Measurements from ENCODE around the gene SV2C.
"Not testable (repeated sequence)": the region's sequence is repeated elsewhere in the genome, so short reads cannot be mapped to it uniquely, and the experiment has no call there.

SV2C gene, protein sequence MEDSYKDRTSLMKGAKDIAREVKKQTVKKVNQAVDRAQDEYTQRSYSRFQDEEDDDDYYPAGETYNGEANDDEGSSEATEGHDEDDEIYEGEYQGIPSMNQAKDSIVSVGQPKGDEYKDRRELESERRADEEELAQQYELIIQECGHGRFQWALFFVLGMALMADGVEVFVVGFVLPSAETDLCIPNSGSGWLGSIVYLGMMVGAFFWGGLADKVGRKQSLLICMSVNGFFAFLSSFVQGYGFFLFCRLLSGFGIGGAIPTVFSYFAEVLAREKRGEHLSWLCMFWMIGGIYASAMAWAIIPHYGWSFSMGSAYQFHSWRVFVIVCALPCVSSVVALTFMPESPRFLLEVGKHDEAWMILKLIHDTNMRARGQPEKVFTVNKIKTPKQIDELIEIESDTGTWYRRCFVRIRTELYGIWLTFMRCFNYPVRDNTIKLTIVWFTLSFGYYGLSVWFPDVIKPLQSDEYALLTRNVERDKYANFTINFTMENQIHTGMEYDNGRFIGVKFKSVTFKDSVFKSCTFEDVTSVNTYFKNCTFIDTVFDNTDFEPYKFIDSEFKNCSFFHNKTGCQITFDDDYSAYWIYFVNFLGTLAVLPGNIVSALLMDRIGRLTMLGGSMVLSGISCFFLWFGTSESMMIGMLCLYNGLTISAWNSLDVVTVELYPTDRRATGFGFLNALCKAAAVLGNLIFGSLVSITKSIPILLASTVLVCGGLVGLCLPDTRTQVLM

DNA sequence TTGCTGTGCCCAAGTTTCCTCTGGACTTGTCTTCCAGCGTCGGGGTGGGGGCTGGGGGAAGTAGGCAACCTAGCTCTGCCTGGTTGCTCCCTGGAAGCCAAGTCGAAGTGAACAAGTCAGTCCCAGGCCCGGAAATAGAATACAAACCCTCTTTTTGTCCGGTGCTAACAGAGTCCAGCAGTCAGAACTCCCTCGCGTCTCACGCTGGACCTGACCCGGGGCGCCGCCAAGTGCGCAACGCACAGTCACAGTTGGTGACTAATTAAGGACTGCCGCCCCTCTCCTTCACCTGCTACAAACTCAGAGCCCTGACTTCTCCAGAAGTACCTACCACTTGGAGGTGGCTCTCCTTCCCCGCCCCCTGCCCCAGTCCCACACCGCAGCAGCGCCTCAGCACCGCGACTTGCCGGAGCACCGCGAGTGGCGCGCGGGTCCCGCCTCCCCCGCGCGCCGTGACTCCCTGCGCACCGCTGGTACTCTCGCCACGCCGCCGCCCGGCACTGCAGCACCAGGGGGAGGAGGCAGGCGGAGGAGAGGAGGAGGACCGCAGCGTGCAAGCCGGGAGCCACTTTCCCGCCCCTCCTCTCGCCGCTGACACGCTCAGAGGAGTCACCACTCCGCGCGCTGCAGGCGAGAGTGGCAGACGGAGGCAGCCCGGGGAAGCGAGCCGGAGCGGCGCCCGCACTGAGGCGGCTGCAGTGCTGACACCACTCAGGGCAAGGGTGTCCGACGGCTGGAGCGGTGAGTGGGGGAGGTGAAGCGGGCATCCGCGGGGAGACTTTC, at the start of gene SV2C:
Gene SV2C (plus strand): TSS at position 612 of the 783 bp plus-strand sequence. CDS start 48,368 bp downstream, outside the sequence.
- no peak for DNase-seq

- peak; percentile 23 for DNase-seq
Observed at GRCh38 chr5:76037736-76038151, 45.4 kb upstream of the SV2C start.

GRCh38 chr5:76038212-76038611, 45.0 kb upstream of the SV2C start:
- no peak for DNase-seq

GRCh38 chr5:76040806-76041205, 42.4 kb upstream of the SV2C start:
- DNase-seq, result no peak

- DNase-seq, result no peak
Observed at GRCh38 chr5:76041863-76042262, 41.3 kb upstream of the SV2C start.

DNA sequence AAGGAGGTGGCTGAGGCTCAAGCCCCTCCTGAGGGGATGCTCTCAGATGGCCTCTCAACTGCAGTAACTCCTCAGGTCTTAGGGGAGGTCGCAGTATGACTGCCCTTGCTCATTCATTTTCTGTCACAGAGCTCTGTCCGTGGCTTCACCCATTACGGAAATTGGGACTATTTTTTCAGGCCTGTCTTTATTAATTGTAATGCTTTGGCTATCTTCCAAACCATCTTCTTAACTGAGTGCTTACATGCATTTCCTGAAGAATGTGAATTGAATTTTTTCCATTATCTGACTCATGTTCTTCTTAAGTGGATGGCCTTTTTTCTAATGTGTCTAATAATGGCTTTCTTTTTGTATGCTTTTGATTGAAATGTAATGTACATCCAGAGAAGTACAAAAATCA, 36.4 kb upstream of the SV2C start:
- DNase-seq, result no peak

DNA sequence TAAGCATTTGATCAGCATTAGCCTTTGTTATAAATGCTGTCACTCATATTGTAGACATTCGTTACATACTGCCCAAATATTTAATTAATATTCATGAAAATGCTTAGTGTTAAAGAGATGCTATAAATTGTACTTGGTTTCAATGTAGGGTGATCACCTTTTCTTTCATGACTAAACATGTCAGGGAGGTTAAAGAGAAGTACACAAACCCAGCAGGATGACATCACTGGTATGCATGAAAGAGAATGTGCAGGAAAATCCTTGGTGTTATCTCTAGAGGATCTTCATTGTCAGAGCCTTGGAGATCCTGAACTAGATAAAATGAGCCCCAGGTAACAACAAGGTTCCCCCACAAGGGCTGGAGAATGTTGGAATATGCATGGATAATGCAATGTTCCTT, 33.0 kb upstream of the SV2C start:
- DNase-seq, result no peak

DNA sequence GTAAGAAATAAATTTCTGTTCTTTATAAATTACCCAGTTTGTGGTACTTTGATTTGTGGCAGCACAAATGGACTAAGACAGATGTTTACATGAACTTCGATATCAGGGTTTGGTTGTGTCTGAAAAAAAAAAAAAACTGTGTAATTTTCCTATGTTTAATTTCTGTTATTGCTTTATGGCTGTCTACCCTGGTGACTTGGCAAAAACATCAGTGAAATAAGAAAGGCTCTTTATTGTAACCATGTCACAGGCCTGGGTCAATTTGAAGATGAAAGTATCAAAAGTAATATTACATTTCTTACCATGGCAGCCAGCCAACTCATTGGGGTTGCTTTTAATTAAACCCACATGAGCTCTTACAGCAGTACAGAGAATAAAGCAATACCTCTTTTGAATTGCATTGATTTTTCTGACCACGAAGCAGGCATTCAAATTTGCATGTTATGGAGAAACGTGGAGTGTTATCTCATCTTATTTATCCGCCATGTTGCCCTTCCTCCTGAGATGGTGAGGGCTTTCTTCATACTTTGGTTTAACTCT, 20.6 kb upstream of the SV2C start:
- DNase-seq, result no peak

- no peak for DNase-seq
Observed at GRCh38 chr5:76065258-76065657, 17.9 kb upstream of the SV2C start.

GRCh38 chr5:76069061-76069735, 14.0 kb upstream of the SV2C start:
- DNase-seq, result no peak

GRCh38 chr5:76074487-76075065, 8.6 kb upstream of the SV2C start:
- DNase-seq, result no peak

DNA sequence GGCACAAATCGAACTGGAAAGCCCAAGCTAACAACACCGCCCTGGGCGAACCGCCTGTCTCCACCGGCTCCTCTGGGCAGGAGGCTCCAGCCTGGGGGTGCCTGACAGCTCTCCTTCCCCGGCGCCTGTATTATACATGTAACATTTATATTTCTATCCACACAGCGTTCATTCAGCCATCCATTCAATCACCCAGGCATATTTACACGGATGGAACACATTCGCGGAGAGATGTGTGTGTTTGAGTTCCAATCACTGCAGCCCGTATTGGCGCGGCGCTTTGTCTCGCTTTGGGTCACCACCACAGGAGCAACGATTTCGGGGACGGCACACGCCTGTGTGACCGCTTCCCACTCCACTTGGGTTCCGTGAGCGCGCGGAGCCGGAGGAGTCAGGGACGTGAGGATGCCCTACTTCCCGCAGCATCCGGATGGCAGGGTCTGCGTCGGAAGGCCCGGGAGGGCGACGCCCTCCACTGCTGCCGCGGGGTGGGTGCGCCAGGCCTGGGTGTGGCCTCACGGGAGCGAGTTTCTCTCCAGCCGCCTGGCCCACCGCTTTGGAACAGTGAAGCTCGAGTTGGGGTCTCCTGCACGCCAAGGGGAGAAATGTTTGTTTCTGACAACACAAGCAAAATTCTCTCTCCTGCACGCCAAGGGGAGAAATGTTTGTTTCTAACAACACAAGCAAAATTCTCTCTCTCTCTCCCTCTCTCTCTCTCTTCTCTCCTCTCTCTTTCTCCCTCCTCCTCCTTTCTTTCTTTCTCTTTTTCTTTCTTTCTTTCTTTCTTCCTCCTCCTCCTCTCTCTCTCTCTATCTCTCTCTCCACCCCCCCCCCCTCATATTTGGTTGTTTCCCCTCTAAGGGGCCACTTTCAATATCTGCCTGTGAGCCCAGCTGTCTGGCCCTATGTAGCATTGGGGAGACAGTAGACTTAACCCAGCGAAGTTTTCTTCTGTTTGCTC, 1.1 kb upstream of the SV2C start:
- DNase-seq, result no peak

DNA sequence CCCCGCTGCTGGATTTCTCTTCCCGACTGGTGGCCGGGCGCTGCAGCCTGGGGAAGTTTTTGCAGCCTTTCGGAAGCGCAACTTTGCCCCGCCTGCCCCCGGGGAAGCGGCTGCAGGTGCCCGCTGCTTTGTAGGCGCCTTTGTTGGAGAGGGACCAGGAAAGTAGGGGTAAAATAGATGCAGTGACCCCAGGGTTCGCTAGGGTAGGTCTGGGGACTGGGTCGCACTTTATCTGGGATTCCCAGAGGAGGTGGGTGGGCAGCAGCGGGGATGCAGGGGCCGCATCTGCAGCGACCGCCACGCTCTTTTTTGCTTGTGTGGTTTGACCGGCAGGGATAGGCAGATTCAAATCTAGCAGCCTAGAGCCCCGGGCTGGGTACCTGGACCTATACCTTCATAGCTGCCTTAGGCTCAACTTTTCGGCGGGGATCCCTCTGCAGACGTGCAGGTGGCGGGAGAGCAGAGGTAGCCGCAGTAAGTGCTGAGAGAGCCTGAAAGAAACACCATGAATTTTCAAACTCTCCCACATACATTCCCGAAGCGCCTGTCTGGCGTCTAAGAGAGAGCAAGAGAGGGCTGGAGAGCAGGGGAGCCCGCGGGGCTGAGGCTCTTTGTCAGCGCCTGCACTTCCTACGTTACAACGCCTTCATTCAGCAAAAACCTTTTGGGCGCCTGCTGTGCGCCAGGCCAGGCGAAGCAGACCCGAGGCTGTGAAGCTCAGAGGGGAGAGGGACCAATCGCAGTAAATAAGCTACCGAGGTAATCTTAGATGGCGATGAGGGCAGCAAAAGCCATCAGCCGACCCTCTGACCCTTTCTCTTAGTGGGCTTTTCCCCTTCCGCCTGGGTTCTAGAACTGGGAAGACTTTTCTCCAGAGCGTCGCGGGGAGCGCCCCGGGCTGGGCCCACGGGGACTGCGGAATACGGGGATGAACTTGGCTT, 642 bp downstream of the SV2C start:
- DNase-seq, result no peak

GRCh38 chr5:76084496-76085242, 1.5 kb downstream of the SV2C start:
- DNase-seq, result no peak

DNA sequence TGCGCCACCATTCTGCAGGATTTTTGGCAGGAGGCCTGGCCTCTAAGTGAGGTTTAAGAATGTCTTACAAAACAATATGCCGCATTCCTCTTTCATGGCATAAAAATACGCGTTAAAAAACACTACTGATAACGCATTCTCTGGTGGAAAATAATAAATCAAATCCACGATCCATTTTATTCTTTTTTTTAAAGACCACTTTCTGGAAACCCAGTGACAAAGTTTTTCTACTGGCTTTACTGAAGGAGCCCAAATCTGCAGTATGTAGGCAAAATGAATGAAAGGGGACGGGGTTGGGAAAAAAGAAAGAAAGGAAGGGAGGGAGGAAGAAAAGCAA, 2.0 kb downstream of the SV2C start:
- no peak for DNase-seq

GRCh38 chr5:76086095-76086494, 2.9 kb downstream of the SV2C start:
- DNase-seq, result no peak

GRCh38 chr5:76089156-76089555, 6.0 kb downstream of the SV2C start:
- DNase-seq, result not testable (repeated sequence)

GRCh38 chr5:76091351-76091750, 8.2 kb downstream of the SV2C start:
- DNase-seq, result no peak

DNA sequence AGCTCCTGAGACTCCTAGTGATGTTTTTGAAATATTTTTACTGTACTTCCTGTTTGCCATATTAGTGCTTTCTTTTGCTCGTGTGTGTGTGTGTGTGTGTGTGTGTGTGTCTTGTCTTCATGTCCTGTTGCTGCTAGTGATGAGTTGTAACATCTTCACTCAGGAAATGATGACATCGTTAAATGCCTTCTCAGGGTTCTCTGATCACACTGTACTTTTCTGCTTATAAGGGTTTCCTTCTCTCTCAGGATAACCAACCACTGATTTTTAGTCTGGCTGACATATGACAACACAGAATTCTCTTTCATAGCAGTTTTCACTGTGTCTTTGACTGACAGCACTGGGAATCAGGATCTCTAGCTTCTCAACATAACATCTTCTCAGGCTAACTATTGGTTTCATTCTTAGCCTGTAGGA, 16.1 kb downstream of the SV2C start:
- DNase-seq, result no peak

Measured in DMS153 (cell line).